ENCODE results near the gene OR6J1.
A peak's percentile ranks its signal among the peaks of the same experiment; 100 is the strongest.
"Not testable (repeated sequence)": the region's sequence is repeated elsewhere in the genome, so short reads cannot be mapped to it uniquely, and the experiment has no call there.

The OR6J1 gene

DNA sequence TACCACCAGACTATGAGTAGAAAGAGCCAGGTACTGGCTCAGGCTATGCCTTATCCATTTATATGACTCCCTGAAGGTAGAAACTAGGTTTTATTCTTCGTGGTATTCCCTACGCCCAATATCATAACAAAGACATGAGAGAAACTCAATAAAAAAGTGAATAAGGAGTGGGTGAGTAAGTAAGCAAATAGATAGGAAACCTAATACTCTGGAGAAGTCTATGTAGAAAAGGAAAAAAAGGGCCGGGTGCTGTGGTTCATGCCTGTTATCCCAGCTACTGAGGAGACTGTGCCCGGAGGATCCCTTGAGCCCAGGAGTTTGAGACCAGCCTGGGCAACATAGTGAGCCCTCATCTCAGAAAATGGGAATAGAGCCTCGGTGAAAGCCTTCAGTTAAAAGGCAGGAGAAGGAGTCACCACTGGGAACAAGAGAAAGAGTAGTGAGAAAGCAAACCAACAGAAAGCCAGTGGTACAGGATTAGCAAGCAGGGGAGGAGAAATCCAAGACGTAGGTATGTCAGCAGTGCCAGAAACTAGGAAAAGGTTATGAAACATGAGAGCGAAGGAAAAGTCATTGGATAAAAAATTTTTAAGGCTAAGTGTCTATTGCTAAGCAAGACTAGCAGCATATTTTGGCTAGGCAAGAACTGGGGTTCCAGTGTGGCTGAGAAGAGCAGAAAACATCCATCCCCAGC, 6.0 kb upstream of the OR6J1 start:
- FAIRE-seq: no peak

DNA sequence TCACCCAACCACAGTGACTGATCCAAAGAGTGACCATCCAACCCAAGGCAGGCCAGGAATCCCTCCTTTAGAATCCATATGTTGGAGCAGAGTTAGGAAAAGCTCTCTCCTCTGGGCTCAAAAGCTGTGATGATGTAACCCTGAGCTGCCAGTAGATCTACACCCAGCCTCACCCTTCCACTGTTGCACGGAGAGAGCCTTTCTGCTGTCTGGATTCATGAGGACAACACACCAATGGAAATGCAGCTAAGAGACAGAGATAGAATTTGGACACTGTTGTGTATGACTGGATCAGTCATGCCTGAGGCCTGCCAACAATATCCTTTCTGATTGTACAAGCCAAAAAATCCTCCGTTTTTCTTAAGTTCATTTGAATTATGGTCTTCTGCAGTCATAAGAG, 4.4 kb upstream of the OR6J1 start:
- FAIRE-seq: no peak

DNA sequence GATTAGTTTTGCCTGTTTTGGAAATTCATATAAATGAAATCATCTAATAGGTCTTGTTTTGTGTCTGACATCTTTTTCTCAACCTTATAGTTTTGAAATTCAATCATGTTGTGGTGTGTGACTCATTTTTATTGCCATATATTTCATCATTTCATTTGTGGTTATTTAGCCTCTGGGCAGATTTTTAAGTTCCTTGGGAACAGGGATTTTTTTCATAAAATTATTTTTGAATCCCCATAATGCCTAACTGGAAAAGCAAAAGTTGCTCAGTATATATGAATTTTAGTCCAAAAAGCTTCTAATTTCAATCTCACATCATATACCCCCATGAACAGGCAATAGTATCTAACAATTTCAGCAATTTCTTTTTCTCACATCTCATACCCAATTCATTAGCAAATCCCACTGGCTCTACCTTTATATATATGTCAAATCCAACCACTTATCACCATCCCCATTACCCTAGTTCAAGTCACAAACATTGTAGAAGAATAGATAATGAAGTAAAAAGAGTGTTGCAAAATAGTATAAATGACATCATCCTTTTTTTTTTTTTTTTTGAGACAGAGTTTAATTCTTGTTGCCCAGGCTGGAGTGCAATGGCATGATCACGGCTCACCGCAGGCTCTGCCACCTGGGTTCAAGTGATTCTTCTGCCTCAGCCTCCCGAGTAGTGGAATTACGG, 2.6 kb upstream of the OR6J1 start:
- no peak for FAIRE-seq

DNA sequence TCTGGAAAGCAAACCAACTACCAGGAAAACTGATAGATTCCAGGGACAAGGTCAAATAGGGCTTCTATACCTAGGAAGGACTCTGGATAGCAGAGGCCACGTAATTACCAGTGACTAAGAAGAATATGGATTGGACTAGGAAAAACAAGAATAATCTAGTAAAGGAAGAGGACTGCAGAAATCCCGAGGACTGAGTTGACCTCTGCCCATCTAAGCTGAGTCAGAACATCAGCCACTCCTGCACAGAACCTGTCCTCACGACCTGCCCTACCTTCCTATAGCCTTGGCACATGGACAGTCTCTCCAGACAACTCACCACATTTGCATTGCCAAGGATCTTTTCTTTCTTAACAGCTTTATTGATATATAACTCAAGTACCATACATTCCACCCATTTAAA, 2.3 kb downstream of the OR6J1 start:
- FAIRE-seq: no peak

DNA sequence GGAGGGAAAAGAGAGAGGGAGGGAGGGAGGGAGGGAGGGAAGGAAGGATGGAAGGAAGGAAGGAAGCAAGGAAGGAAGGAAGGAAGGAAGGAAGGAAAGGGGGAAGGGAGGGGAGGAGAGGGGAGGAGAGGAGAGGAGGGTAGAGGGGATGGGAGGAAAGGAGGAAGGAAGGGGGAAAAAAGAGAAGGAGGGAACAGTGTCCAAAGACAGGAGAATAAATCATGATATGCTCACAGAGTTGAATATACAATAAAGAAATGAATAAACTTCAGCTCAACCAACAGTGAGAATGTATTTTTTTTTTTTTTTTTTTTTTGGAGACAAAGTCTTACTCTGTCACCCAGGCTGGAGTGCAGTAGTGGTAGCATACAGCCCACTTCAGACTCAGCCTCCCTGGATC, 4.0 kb downstream of the OR6J1 start:
- FAIRE-seq: no peak

DNA sequence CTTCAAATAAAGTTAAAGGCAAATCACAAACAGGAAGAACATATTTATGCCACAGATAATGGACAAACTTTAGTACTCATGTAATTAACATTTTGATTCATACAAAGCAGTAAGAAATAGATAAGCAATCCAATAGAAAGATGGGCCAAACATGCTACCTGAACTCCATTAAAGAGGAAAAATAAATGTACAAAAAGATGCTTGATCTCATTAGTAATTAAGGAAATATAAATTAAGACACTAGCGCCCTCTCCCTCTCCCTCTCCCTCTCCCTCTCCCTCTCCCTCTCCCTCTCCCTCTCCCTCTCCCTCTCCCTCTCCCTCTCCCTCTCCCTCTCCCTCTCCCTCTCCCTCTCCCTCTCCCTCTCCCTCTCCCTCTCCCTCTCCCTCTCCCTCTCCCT, 8.2 kb downstream of the OR6J1 start:
- FAIRE-seq: not testable (repeated sequence)

DNA sequence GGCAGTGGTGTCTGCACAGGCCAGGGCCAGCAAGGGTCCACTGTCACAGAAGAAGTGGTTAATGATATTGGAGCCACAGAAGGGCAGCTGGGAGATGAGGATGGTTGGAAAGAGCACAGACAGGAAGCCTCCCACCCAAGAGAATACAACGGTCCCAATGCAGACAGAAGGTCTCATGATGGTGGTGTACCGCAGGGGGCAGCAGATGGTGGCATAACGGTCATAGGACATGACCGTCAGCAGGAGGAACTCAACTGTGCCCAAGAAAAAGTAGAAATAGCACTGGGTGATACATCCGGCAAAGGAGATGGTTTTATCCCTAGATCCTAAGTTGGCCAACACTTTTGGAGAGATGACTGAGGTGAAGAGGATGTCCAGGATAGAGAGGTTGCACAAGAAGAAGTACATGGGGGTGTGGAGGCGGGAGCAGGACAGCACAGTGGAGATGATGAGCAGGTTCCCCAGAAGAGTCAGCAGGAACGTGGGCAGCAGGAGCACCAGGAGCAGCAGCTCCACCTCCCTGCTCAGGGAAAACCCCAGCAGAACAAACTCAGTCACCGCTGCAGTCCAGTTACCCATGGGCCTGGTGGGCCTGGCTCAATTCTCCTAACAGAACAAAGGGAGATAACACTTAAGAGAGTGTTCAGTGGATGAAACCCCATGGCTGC, 9.8 kb downstream of the OR6J1 start:
- FAIRE-seq: no peak

DNA sequence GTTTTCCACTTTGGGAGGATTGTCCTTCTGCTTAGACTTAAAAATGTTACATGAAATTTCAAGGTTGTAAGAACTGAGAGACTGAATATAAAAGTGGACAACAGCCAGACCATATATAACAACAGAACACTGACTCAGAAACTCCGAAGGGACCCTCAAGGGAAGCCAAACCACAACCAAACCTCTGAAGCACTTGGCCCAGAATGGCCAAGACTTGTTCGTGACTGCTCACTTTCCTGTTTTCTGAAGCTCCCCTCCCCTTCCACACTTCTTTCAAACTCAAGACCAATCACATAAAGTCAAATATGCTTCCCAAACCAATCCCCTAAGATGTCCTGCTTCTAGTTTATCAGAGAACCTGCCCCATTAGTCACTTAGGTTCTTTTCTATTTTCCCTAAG, 13.7 kb downstream of the OR6J1 start:
- no peak for FAIRE-seq

DNA sequence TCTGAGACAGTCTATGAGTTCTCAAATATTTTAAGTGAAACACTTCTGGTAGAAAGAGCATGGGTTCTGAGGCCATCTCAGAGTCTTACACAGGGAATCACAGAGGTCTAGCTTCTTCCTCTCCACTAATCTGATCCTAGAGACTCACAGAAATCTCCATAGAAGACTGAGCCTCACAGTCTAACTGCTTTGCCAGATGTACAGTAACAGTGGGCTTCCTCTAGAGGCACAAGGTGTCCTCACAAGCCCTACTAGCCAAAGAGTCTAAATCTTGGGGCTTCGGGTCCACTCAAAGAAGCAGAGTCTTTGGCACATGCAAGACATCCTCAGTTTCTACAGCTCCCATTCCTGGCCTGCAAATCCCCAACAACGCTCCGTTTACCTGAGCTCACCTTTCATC, 14.1 kb downstream of the OR6J1 start:
- no peak for FAIRE-seq

DNA sequence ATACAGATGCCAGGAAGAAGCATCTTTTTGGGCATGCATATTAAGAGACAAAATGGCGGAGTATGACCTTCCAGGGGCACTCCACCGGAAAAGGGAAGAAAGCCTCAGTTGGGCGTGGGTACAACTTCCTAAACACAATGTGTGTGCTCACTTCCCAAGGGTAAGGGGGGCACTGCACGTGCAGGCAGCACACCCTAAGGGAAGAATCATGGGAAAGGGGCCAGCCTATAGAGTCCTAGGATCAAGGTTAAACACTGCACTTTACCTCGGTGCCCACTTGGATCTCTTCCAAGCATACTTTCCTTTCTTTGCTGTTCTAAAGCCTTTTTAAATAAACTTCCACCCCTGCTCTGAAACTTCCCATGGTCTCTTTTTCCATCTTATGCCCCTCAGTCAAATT, 14.8 kb downstream of the OR6J1 start:
- no peak for FAIRE-seq

DNA sequence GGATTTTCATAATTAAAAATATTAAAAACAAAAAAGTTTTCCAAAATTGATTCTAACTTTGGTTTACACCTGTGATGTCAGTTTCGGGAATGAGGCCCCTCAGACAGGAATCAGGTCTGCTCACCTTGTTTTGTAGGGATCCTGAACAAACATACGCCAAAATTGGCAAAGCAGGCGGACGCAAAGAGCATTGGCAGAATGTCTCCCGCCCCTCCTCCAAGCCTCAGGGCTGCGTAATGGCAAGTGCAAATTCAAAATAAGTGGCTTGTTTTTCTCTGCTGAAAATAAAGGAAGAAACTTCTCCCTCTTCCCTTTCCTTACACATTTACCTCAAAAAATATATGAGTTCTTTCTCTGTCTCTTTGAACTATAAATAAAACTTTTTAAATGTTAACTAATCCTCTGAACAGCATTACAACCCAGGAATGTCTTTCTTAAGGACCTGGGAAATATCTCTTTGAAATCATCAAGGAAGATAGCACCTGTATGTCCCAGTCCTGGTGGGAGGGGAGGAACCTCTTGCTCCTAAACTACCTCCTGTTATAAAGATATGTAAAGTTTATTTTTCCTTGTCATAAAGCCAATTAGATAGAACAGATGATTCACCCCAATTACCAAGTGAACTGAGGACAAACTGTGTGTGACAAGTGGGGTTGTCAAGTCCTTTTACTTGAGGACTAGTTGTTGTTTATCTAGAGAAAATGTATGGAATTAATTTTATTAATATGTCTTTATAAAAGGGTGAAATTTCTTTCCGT, 16.5 kb downstream of the OR6J1 start:
- no peak for FAIRE-seq

DNA sequence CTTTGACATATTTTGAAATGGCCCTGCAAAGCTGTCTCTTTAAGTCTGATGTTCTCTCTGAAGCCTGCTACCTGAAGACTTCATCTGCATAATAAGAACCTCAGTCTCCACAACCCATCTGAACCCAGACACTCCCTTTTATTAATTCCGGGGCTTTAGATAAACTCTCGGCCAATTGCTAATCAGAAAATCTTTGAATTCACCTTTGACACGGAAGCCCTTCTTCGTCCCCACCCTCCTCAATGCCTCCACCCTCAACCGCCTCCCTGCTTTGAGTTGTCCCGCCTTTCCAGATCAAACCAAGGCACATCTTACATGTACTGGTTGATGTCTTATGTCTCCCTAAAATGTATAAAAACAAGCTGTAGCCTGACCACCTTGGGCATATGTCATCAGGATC, 17.6 kb downstream of the OR6J1 start:
- no peak for FAIRE-seq

DNA sequence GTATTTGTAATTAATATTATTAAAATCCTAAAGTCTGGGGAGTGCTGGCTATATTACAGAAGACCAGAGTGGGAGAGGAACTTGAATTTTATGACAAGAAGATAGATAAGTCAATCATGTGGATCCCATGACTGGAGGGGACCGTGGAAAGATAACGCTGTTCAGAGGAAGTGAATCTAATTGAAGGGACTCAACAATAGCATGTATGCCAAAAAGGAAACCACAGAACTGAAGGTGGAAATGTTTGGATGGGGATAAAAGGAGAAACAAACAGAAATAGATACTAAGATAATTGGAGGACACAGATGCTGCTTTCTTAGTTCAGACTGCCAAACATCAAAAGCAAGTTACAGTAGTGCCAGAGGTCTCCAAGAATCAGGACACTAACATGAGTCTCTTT, 21.1 kb downstream of the OR6J1 start:
- no peak for FAIRE-seq

DNA sequence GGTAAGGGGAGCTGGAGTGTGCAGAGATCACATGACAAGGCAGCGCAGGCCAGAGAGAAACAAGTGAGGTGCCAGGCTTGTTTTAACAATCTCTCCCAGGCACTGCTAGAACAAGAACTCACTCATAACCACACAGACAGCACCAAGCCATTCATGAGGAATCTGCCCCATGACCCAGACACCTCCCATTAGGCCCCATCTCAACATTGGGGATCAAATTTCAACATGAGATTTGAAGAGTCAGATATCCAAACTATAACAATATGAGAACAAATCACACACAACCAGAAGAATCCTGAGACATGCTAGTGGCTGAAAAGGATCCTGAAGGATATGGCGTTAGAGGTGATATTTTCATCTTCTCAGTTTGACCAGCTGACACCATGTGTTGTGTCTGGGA, 21.9 kb downstream of the OR6J1 start:
- FAIRE-seq: no peak

DNA sequence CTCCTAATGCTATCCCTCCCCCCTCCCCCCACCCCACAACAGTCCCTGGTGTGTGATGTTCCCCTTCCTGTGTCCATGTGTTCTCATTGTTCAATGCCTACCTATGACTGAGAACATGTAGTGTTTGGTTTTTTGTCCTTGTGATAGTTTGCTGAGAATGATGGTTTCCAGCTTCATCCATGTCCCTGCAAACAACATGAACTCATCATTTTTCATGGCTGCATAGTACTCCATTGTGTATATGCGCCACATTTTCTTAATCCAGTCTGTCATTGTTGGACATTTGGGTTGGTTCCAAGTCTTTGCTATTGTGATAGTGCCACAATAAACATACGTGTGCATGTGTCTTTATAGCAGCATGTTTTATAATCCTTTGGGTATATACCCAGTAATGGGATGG, 28.4 kb downstream of the OR6J1 start:
- not testable (repeated sequence) for FAIRE-seq

DNA sequence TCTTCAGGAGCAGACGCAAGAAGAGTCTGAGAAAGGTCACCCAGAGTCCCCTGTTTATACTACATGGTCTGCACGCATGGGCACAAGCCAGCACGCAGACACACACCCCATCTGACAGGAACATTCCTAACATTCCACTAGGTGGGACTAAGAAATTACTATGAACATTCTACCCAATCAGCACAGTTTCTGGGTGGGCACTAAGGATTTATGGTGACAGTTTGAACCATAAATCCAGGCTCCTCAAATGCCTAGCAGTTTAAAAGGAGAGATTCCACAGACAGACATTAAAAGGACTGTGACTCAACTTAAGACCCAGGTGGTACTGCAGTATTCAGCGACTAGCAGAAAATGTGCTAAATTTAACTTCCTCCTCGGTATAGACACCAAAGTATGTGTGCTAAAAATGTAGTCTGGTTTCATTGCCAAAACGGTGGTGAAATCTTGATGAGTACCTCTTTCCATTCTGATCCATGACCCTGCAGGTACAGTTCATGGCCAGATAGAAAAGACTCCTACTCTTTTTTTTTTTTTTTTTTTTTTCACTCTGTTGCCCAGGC, 29.8 kb downstream of the OR6J1 start:
- peak; percentile 34 for FAIRE-seq

DNA sequence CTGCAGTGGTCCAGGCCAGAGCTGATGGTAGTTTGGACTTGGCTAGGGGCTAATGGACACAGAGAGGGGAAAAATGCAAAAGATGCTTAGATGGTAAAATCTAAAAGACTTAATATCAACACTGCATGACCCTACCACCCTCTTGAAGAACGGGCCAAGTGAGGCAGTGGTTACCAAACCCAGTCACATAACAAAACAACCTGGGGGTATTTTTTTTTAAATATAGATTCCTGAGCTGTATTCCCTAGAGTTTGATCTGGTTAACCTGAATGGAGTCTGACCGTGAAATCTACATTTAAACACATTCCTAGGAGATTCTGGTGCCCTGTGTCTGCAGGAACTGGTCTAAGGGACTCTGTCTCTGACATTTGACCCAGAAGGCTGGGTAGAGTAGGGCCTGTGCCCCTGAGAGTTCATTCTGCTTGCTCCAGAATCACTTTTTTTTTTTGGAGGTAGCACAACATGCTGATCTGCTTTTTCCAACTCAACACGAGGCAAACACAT, 30.4 kb downstream of the OR6J1 start:
- FAIRE-seq: no peak

DNA sequence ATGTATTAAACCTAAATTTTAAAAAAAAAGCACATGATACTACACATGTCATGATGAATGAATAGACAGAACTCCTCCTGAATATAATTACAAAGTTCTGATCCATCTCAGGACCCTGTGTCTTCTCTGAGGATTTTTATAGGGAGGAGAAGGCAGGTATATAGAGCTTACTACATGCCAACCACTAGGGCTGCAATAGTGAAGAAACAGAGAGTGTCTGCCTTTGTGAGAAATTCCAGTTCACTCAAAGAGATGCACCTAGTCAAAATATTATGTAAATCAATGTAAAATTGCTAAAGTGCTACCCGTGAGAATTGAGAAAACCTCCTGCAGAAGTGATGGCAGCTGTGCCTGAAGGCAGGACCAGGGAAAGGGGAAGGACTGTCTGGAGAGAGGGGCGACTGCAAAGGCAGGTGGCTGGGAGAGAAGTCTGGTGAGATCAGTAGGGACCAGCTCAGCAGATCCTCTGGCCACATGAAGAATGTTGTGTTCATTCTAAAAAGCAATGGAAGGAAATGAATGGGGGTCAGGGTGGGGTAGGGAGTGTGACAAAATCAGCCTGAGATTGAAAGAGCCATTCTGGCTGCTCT, 31.0 kb downstream of the OR6J1 start:
- FAIRE-seq: no peak

DNA sequence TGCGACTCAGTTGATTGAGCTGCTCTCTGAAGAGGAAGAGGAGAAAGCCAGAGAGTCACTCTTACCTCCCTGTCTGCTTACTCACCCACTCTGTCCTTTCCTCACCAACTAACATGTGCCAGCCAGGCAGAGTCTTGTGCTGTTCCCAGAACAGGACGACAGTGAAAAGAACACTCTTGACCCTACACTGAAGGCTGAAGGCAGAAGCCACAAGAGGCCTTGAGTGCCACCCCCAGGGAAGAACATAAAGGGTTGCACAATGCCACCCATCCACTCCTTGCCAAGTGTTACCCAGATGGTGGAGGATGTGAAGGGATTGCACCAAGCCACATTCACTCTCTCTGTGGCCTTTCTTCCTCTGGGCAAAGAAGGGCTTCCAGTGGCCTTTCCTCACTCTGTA, 33.2 kb downstream of the OR6J1 start:
- no peak for FAIRE-seq

DNA sequence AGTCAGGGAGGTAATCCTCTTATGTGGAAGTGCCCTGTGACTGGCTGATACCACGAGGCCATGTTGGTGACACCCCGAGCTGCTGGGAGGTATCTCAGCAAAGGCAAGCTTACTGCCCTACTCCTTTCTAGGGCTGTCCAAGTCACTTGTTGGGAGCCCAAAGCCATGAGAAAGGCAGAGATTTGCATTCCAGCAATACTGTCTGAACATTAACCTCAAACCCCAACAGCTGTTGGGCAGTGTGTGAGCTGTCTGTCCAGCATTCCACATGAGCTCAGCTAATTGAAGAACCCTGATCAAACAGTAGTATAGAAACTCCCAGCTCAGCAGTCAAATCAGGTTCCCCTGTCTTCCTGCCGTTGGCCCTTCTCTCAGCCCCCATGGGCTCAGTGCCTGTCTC, 36.9 kb downstream of the OR6J1 start:
- FAIRE-seq: no peak

DNA sequence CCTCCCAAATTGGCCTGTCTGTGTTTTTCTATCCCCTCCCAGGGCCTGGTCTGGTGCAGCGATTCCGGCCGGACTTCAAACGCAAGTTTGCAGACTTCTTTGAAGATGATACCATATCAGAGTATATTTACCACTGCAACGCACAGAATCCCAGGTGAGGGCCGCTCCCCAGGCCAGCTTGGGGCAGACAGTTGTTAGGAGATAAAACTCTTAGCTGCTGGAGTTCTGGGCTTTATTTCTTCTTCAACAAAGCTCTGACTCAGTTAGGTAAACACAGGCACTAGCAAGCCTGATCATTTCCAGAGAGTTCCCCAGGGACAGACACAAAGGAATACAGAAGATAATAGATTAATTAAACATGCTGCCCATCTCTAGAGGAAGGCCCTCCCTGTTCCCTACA, 37.8 kb downstream of the OR6J1 start:
- FAIRE-seq: no peak

DNA sequence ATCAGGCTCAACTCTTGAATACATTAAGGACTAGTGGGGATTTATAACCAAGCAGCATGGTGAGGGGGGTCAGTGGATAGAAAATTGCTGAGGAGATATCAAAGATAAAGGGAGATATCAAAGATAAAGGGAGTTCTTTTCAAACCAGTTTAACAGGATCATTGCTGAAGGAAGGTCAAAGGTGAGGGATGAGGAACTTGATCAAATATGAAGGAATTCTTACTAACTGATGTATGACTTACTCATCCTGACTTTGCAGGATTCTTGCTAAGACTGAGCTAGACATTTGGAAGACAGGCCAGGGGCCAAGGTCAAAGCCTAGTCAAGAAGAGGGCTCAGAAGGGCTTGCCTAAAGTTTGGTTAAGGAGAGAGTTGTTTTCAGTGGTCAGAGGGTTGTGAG, 41.3 kb downstream of the OR6J1 start:
- no peak for FAIRE-seq

DNA sequence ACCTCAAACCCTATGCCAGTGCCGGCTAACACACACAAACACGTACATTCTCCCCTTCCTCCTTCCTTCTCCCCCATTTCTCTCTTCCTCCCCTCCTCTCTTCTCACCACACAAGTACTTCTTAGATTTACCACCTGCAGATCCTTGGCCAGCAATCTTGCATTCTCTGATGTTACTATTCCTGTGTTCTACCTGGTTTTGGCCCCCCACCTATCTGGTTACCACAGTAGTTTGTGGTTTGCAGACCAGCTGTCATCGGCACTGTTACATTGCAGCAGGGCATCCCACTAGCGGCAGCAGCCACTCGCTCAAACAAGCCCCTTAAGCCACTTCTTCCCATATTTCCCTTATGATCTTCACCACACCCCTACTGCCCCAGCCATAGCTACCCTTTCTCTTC, 42.2 kb downstream of the OR6J1 start:
- FAIRE-seq: no peak
